CD4-positive, alpha-beta T cell (primary cell): Measurements from ENCODE around the gene PRKCA. TPM values are rescaled to one million over a fixed set of nuclear protein-coding genes. Genes with fewer than 3 reads are reported as not detected.
A peak's percentile ranks its signal among the peaks of the same experiment; 100 is the strongest.

Source experiments
- ATAC-seq: fragments of 200-7000 bp; cut with Tn5 transposase; one replicate; pipeline ENCODE4 v1.10.0; 2022; ENCODE audit warnings: mild to moderate bottlenecking; ENCODE audit not compliant: poor library complexity
- CTCF ChIA-PET: fragments of 350-600 bp; sonication (Branson Sonifier 250); formaldehyde crosslinking; loops from one replicate; lab custom pipeline; 2021; ENCODE audit warnings: antibody characterized with exemption, inconsistent platforms; lab: Charles Lee
- POLR2A ChIA-PET: fragments of 350-600 bp; sonication (Branson Sonifier 250); formaldehyde crosslinking; loops from one replicate; lab custom pipeline; 2021; ENCODE audit warnings: antibody characterized with exemption, inconsistent platforms; lab: Charles Lee
- DNase-seq, 14 experiments: peaks; one replicate each; pipeline ENCODE4 v3.0.0-alpha.2; 2013 to 2020; ENCODE audit warnings: mixed read lengths in 2 of 14
- H3K27ac ChIP-seq, 2 donors: one replicate each; pipeline versions ENCODE4 v1.5.1 to v1.7.0; 2013; ENCODE audit warnings: low read length in 2 of 2, low read depth in 1 of 2, mild to moderate bottlenecking in 1 of 2
- H3K27me3 ChIP-seq, 2 experiments: 1 replicate in 1 of 2; 2 replicates in 1 of 2; pipeline versions ENCODE4 v1.6.1 to v1.7.0; 2013; ENCODE audit warnings: low read length in 2 of 2, control low read depth in 1 of 2, mild to moderate bottlenecking in 1 of 2, moderate library complexity in 1 of 2; ENCODE audit not compliant: insufficient read depth in 2 of 2, control insufficient read depth in 1 of 2
- H3K36me3 ChIP-seq: one replicate; pipeline ENCODE4 v1.6.1; 2013; ENCODE audit warnings: low read length, control low read depth; ENCODE audit not compliant: insufficient read depth
- H3K4me1 ChIP-seq: one replicate; pipeline ENCODE4 v1.6.1; 2013; ENCODE audit warnings: low read length, control low read depth; ENCODE audit not compliant: insufficient read depth
- H3K4me3 ChIP-seq: one replicate; pipeline ENCODE4 v1.5.1; 2013; ENCODE audit warnings: mild to moderate bottlenecking, low read length, moderate library complexity
- H3K9me3 ChIP-seq, 2 experiments: 1 replicate in 1 of 2; 2 replicates in 1 of 2; pipeline versions ENCODE4 v1.6.1 to v1.7.0; 2013; ENCODE audit warnings: low read length in 2 of 2, mild to moderate bottlenecking in 2 of 2, control low read depth in 1 of 2, moderate library complexity in 1 of 2; ENCODE audit not compliant: control insufficient read depth in 1 of 2, insufficient read depth in 1 of 2
- H3K27ac Mint-ChIP-seq: one replicate; pipeline ENCODE4 v1.8.0; 2020; ENCODE audit warnings: mixed read lengths
- H3K27me3 Mint-ChIP-seq: one replicate; pipeline ENCODE4 v1.8.0; 2021; ENCODE audit warnings: mixed read lengths
- H3K36me3 Mint-ChIP-seq: one replicate; pipeline ENCODE4 v1.8.0; 2021; ENCODE audit warnings: low read depth, mixed read lengths
- H3K4me1 Mint-ChIP-seq: one replicate; pipeline ENCODE4 v1.8.0; 2021; ENCODE audit warnings: low read depth, mixed read lengths
- H3K4me3 Mint-ChIP-seq: one replicate; pipeline ENCODE4 v1.8.0; 2020; ENCODE audit warnings: mild to moderate bottlenecking, mixed read lengths
- H3K9me3 Mint-ChIP-seq: one replicate; pipeline ENCODE4 v1.8.0; 2020; ENCODE audit warnings: mixed read lengths
- intact Hi-C, 2 experiments: fragments of 100-400 bp; cut with DNase I in 1 of 2; cut with micrococcal nuclease in 1 of 2; formaldehyde crosslinking; loops; one replicate each; pipeline versions ENCODE4 v1.15.1 to v1.9.0; 2023 to 2025; cut with DNase I, micrococcal nuclease
- total RNA-seq, 174 experiments: library from RNA in 2 of 174; stranded (reverse) in 2 of 174; gene quantifications; one replicate each; pipeline ENCODE4 v1.2.3 and lab custom pipeline; 2021 to 2026
- TF ChIP-seq, protein P1 (sequence below): fragments of 200-600 bp; IDR thresholded peaks from one replicate; pipeline ENCODE4 v1.8.0; 2022; ENCODE audit warnings: antibody characterized with exemption, mild to moderate bottlenecking

PRKCA gene
- total RNA-seq, 2 experiments from 2014 or later, result 84.8 to 88.6 TPM

DNA sequence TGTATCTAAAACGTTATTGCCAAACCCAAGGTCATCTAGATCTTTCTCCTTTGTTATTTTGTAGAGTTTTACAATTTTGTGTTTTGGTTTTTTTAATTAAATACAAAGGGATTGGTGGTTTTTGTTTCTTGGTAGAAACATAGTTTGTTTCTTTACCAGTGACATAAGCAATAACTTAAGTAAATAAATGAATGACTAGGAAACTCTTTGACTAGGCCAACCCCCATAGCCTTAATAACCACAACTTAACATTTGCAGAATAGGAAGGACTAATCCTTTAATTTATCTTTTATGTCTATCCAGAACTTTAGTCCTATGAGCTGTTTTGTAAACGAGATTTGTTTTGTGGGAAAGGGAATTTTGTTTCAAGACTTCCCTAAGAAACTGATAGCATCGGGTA lies 162.5 kb downstream of the PRKCA start:
- Histone ChIP-seq H3K36me3 (no peaks in the 10 kb centered on the region), H3K4me3 (no peak overlapping the region), H3K27ac (no peak overlapping the region), H3K4me1 (peaks cover 30% of the 10 kb centered on the region), H3K9me3 (no peaks in the 10 kb centered on the region), H3K27me3 (no peaks in the 10 kb centered on the region)
- Mint-ChIP-seq H3K4me3 (no peak overlapping the region), H3K4me1 (peaks cover 84% of the 10 kb centered on the region), H3K9me3 (no peaks in the 10 kb centered on the region), H3K27ac (no peak overlapping the region), H3K27me3 (no peaks in the 10 kb centered on the region), H3K36me3 (peaks cover 12% of the 10 kb centered on the region)
- no peak for ATAC-seq
- DNase-seq, result no peak
- ChIA-PET POLR2A (interaction anchor here (0.7 kb wide), 1 partner anchor 109 kb away, joined by 3 read pairs; no protein-coding TSS in a partner anchor), CTCF (interaction anchor here (1.4 kb wide), 1 partner anchor 263 kb away, joined by 3 read pairs; no protein-coding TSS in a partner anchor)
- intact Hi-C loops, result no loop called here
- TF ChIP-seq, protein P1, sequence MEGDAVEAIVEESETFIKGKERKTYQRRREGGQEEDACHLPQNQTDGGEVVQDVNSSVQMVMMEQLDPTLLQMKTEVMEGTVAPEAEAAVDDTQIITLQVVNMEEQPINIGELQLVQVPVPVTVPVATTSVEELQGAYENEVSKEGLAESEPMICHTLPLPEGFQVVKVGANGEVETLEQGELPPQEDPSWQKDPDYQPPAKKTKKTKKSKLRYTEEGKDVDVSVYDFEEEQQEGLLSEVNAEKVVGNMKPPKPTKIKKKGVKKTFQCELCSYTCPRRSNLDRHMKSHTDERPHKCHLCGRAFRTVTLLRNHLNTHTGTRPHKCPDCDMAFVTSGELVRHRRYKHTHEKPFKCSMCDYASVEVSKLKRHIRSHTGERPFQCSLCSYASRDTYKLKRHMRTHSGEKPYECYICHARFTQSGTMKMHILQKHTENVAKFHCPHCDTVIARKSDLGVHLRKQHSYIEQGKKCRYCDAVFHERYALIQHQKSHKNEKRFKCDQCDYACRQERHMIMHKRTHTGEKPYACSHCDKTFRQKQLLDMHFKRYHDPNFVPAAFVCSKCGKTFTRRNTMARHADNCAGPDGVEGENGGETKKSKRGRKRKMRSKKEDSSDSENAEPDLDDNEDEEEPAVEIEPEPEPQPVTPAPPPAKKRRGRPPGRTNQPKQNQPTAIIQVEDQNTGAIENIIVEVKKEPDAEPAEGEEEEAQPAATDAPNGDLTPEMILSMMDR, result no peak

- Mint-ChIP-seq H3K4me1 (peaks cover 89% of the 10 kb centered on the region), H3K27me3 (no peaks in the 10 kb centered on the region), H3K27ac (no peak overlapping the region), H3K4me3 (peak overlapping the region; percentile 39), H3K36me3 (peaks cover 8% of the 10 kb centered on the region), H3K9me3 (no peaks in the 10 kb centered on the region)
- Histone ChIP-seq H3K27ac (no peak overlapping the region), H3K4me3 (no peak overlapping the region), H3K36me3 (no peaks in the 10 kb centered on the region), H3K9me3 (no peaks in the 10 kb centered on the region), H3K4me1 (peaks cover 30% of the 10 kb centered on the region), H3K27me3 (no peaks in the 10 kb centered on the region)
- CTCF ChIA-PET, result interaction anchor here (1.4 kb wide), 1 partner anchor 264 kb away, joined by 3 read pairs; no protein-coding TSS in a partner anchor
- POLR2A ChIA-PET, result interaction anchor here (0.7 kb wide), 1 partner anchor 108 kb away, joined by 3 read pairs; no protein-coding TSS in a partner anchor
- ATAC-seq, result no peak
- DNase-seq, result no peak
- intact Hi-C loops, result no loop called here
- TF ChIP-seq, protein P1, result no peak
Measured at GRCh38 chr17:66465701-66466100, 163.3 kb downstream of the PRKCA start.

DNA sequence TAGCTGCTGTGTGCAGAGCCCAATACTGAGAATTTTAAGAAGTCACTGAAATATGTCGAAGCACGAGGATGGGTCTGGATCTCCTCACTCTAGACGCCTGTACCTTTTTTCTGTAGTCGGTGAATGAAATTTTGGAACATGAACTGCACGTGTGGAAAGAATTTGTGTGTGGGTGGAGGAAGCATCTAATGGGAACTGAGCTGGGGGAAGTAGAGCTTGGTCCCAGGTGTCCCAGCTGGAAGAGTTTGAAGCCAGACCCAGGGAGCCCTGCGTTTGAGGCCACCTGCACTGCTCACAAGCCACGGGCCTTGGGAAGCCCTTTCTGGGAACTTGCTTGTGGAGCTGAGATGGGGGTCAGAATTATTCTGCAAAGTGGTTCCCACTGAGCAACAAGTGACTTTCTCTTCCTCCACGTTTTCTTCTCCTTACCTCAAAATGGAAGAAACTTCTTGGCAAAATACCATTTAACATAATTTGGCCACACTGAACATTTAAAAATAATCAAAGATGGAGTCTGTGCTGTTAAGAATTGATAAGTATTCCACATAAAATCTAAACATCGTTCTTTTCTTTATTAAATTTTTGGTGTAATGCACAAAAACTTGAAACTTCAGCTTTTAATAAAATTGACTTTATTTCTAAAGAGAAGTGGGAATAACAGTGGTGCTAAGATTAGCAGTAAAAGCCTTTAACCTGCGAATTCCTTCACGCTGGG lies 163.8 kb downstream of the PRKCA start:
- H3K4me1 ChIP-seq, result peaks cover 27% of the 10 kb centered on the region
- H3K27me3 Mint-ChIP-seq, result no peaks in the 10 kb centered on the region

More for the DNA sequence above, 163.8 kb downstream of the PRKCA start:
- CTCF ChIA-PET, result no interaction called here
- H3K4me3 ChIP-seq, result no peak overlapping the region
- no peak for DNase-seq
- no peak for ATAC-seq
- POLR2A ChIA-PET, result no interaction called here
- H3K4me1 Mint-ChIP-seq, result peaks cover 92% of the 10 kb centered on the region
- no peaks in the 10 kb centered on the region for H3K9me3 ChIP-seq
- H3K27ac Mint-ChIP-seq, result no peak overlapping the region
- no peak overlapping the region for H3K27ac ChIP-seq
- H3K4me3 Mint-ChIP-seq, result peak overlapping the region; percentile 39
- no peaks in the 10 kb centered on the region for H3K36me3 ChIP-seq
- no peaks in the 10 kb centered on the region for H3K27me3 ChIP-seq
- H3K36me3 Mint-ChIP-seq, result peaks cover 12% of the 10 kb centered on the region
- intact Hi-C loops, result no loop called here
- no peaks in the 10 kb centered on the region for H3K9me3 Mint-ChIP-seq
- TF ChIP-seq, protein P1, result no peak
